22Rv1 (cell line): Measurements from ENCODE around the gene MRPL50.

Source experiments
- CTCF ChIP-seq: fragments of 450-650 bp; IDR thresholded peaks from 2 replicates; pipeline ENCODE4 v1.5.1; 2017; ENCODE audit warnings: mild to moderate bottlenecking
- ZFX ChIP-seq: fragments of 450-650 bp; IDR thresholded peaks from 2 replicates; pipeline ENCODE4 v1.6.1; 2017; ENCODE audit warnings: antibody characterized with exemption, borderline replicate concordance

- TF ChIP-seq CTCF = no peak
- TF ChIP-seq ZFX = no peak
Observed at GRCh38 chr9:101398068-101398929, at the start of gene MRPL50, which contains the start of gene ZNF189.
